Left ventricle myocardium superior (tissue), 1 donor: Measurements from ENCODE around the gene TSPAN15. TPM values are rescaled to one million over a fixed set of nuclear protein-coding genes. Genes with fewer than 3 reads are reported as not detected.

Experiments
- ATAC-seq: fragments of 200-7000 bp; cut with Tn5 transposase; one replicate; pipeline ENCODE4 v1.9.1; 2020; ENCODE audit warnings: mild to moderate bottlenecking, moderate library complexity
- DNase-seq: peaks from one replicate; pipeline ENCODE4 v3.0.0-alpha.2; 2020
- intact Hi-C: fragments of 100-400 bp; cut with micrococcal nuclease; formaldehyde crosslinking; loops from one replicate; pipeline ENCODE4 v1.11.0; 2022
- total RNA-seq: library from RNA; stranded (reverse); fragmentation: NEBNext Ultra II Directional; extraction: Animal tissue kit (Norgen Biotek cat#: 25700); gene quantifications from one replicate; pipeline ENCODE4 v1.2.1, GENCODE V29; 2021
- donor health status: DM: no; HTN: yes; CAD: no; lungs with severe emphysema.

Gene TSPAN15
- total RNA-seq, 1 donor from 2014 or later: 8.3 TPM

DNA sequence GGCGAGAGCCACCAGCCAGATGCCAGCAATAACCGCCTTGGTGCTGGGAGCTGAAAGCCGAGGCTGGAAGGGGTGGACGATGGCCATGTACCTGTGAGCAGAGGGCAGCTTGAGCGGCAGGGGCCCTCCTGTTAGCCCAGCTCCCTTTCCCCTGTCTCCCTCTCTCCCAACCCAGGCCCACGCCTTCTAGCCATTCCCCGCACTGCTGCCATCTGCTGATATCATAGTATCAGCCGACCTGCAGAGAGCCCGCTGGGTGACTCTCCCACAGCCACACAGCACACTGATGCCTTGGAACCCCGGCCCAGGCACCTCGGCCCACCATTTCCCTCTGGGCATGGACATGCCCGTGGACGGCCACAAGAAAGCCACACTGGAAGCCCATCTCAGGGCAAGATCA lies 36.2 kb upstream of the TSPAN15 start:
- ATAC-seq (no peak), DNase-seq (no peak)
- intact Hi-C loops: no loop called here

DNA sequence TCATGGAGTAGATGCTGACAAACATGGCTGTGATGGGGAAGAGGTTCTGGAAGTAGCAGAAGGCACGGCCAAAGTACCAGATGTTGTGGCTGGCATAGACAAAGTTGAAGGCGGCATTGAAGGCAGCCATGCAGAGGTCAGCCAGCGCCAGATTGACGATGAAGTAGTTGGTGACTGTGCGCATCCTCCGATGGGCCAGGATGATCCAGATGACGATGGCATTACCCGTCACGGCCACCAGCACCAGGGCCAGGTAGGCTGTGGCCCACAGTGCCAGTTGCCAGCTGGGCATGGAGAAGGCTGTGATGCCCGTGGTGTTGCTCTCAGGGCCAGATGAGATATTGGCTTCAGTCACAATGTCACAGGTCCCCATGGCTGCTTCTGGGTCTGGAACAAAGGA lies 35.3 kb upstream of the TSPAN15 start:
- intact Hi-C loops: no loop called here
- no peak for DNase-seq
- no peak for ATAC-seq

DNA sequence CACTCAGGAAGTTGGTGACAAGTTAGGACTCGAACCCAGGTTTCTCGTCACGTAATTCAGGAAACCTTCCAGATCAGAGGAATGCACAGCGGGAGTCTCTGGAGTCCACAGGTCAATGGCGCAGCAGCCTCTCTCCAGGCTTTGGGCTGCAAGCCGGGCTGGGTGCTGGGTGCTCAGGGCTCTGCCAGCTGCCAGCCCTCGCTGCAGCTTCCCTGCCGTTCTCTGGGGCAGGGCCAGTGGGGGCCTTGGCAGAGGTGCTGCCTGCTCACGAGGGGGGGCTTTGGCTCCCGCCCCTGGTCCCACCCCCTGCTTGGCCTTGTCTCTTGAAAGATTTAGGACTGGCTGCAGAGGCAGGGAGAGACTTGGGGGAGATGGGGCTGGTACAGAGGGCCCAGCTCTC lies 34.6 kb upstream of the TSPAN15 start, which contains the start of gene TACR2:
Gene TACR2, minus strand, starts transcription at position 224 of the 400 bp plus-strand sequence. CDS start 595 bp downstream, outside the sequence.
- intact Hi-C loops: no loop called here
- DNase-seq (no peak), ATAC-seq (no peak)

DNA sequence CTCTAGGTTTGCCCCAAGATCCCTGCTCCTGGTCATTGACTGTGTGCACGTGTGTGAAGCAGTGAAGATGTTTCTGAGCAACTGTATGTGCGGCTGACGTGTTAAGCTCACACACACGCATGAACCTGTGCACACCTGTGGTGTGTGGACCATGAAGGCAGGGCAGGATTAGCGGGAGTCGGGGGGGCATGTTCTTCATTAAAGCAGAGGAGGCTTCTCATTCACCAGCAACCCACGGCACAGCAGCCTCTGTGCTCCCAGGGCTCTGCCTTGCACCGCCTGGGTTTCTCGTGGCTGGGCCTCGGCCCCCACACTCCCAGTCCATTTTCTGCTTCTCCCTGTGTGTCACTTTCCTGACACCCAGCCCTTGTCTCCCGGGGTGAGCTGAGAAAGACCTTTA lies 33.7 kb upstream of the TSPAN15 start:
- intact Hi-C loops: no loop called here
- no peak for DNase-seq

DNA sequence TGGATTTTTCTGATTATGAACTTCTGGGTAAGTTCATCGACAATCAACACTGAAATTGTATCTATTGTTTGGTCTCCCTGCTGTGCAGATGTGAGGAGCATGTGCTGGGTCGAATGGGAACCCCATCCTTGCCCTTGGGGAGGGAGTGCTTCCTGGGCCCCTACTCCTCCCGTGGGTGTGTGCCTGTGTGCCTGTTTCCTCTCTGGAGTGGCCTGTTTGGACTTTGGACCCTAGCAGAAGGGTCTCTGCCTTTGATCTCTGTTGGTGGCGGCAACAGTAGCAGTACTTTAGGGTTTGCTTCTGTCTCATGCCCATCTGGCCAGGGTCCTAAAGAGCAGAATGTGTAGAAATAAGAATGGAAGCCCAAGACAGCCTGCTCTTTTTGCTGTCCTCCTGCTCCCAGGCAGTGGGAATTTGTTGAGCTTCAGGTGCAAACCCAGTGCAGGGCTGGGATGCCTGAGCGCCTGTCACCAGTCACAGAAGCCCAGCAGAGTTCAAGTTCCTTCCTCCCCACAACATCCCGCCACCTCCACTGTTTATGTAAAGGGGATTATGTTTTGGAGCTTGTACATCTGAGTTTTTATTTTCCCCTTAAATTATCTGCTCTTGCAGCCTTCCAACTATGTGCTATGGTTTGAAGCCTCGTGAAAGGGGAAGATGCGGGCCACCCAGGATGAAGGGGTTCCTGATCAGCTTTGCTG lies 33.1 kb upstream of the TSPAN15 start:
- no peak for DNase-seq
- ATAC-seq: no peak
- intact Hi-C loops: no loop called here

More for the DNA sequence above, 33.7 kb upstream of the TSPAN15 start:
- ATAC-seq: no peak

DNA sequence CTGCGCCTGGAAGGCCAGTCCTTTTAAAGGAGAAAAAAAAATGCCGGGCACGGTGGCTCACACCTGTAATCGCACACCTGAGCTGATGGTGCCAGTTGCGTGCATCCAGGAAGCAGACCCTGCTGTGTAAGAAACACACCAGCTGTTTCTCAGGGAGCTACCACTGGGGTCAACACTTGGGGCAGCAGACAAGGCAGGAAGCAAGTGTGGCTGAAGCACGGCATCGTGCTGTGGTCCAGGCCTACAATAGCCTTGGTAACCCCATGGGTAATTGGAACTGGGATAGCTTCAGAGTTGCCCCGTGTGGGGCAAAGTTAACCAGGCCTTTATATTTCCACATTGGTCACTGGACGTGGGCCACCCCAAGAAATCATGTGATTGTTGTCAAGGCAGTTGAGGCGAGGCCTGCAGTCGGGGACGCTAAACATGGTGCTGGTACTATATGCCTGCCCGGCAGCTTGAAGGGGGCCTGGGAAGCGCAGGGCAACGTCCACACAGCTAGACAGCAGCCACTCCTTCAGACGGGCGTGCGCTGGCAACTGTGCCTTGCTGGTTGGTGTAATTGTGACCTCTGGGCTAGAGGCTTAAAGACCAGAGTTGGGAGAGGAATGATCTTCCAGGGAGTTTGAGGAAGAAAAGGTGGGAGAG lies 32.0 kb upstream of the TSPAN15 start:
- intact Hi-C loops: no loop called here
- DNase-seq (no peak), ATAC-seq (no peak)

DNA sequence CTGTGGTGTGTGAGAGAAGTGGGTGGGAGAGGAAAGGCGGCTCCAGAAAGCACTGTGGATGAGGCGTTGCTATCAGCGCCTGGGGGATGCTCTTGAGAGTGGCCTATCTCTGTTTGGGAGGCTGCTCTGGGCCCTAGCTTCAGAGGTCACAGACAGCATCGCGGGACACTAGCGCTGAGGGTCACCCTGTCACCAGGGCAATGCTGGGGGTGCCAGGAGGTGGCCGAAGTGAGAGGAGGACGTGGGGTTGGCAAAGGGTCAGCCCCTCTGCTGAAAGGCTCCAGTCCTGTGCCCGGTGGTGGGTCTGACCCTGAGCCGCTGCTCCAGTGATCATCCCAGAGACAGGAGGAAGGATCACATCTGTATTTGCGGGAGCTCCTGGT lies 31.5 kb upstream of the TSPAN15 start:
- intact Hi-C loops: no loop called here
- ATAC-seq (no peak), DNase-seq (no peak)

DNA sequence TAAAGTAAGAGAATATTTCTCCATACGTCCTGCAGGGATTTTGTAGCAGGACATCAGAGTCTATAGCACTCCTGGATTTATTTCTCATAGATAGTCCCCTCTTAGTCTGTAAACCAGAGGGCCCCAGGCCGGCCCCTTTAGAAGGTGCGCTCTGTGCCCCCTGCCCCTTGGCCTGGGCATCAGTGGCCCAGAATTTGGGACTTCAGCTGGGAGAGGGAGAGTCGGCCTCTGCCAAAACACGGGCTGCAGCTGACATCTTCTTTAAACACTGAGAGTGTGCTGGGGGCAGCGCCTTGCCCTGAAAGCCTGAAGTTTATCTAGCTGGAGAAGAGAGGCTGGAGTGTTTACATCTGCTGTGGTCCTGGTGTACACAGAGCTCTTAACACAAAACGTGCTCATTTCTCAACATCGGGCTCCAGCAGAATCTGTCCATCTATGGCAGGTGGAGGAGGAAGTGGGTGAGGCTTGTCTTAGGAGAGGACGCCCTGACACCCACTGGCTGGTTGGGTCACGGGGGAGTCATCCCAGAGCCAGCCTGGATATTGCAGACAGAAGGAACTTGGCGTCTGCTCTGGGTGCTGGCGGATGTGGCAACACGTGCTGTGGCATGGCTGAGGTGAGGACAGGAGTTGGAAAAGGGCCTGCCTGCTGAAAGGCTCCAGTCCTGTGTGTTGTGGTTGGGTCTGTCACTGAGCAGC lies 29.5 kb upstream of the TSPAN15 start:
- intact Hi-C loops: no loop called here
- peak; percentile 95 for ATAC-seq

DNA sequence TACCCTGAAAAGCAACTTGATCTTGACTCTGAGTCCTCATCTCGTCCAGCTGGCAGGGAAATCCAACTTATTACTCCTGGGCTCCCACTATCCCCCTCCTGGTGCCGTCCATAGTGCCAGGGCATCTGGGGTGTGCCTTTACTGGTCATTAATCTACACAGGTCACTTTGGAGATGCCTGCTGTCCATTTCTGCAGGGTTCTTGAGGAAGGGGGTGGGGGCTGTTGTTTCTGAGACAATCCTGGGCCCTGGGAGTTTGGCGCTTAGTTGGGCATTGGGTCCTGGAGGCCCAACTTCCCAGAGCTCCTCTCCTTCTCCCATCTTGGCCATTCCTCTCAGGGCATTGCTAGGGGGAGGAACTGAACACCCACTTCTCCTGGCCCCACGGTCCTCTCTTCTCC lies 28.6 kb upstream of the TSPAN15 start:
- intact Hi-C loops: no loop called here
- DNase-seq (no peak), ATAC-seq (no peak)

More for the DNA sequence above, 29.5 kb upstream of the TSPAN15 start:
- DNase-seq: peak; percentile 87

DNA sequence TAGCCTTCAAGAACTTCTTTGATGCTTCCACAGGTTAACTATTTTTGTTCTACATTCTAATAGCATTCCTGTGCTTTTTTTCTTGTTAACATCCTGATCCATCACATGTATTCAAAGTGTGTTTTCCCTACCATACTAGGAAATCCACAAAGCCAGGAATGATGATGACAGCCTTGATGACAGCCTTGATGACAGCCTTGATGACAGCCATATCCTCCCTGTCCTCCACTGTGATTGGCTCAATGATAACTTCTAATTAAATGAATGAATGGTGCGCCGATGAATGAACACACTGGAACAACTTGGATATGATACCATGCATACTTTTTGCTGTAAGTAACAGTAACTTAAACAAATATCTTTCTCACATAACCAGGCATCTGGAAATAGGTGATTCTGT lies 26.2 kb upstream of the TSPAN15 start:
- no peak for ATAC-seq
- intact Hi-C loops: loop anchor here (5.0 kb wide), 1 partner anchor 212 kb away; no protein-coding TSS in a partner anchor

DNA sequence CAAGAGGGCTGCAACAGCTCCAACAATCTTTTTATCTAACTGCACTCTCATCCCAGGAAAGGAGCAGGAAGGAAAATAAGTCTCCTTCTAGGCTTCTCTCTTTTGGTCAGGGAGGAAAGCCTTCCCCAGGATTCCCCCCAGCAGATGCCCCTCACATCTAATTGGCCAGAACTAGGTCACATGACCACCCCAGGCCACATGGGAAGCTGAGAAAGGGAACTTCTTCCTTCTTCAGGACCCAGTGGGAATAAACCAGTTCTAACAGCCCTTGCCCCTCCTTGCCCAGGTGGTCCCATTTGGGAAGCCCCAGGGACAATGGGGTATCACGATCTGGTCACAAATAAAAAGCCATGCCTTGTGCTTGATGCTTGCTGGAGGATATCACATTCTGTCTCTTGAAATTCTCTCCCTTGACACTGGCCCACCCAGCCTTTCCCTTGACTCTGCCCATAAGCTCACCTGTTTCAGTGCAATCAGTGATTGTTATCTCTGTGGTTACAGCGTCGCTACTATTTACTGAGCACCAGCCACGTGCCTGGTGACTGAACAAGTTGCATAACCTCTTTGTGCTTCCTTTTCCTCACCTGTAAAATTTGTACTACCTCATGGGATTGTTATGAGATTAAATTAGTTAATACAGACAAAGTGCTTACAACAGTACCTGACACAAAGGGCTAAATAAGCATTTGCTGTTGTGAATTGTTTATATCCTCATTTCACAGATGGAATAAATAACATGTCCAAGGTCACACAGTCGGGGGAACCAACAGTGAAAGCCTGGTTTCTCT lies 25.6 kb upstream of the TSPAN15 start:
- intact Hi-C loops: loop anchor here (5.0 kb wide), 1 partner anchor 212 kb away; no protein-coding TSS in a partner anchor
- no peak for DNase-seq
- ATAC-seq: no peak

More for the DNA sequence above, 26.2 kb upstream of the TSPAN15 start:
- no peak for DNase-seq

DNA sequence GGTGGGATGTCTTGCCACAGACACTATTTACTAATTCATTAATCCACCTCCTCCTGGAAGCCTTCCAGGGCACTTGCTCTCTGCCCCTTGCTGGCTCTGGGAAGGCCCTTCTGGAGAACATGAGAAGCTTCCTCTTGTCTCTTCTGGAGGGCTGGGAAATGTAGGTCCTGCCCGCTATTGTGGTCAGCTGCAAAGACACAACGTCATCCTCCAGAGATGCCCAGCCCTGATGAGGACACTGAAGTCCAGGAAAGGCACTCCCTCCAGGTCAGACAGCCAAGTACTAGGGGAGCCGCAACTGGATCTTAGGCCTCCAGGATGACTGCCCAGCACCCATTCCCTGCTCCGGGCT lies 24.9 kb upstream of the TSPAN15 start:
- ATAC-seq: no peak
- intact Hi-C loops: loop anchor here (5.0 kb wide), 1 partner anchor 211 kb away; no protein-coding TSS in a partner anchor

DNA sequence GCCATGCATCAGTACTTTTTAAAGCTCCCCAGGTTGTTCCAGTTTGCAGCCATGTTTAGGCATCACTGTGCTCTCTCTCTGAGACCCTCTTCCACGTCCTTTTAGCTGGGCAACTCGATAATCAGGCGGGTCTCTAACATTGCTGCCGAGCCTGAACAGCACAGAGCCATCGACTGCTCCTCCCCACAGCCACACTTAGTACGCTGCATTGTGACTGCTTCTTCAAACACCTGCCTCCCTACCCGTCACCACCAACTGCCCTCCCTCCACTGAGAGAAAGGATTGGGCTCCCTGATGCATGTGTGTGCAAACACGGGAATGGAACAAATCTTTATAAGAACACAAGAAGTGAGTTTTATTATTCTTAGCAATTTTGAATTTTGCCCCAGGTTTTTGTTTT lies 23.1 kb upstream of the TSPAN15 start:
- DNase-seq: no peak
- ATAC-seq: no peak
- intact Hi-C loops: loop anchor here (5.0 kb wide), 1 partner anchor 209 kb away; no protein-coding TSS in a partner anchor

More for the DNA sequence above, 24.9 kb upstream of the TSPAN15 start:
- DNase-seq: no peak

DNA sequence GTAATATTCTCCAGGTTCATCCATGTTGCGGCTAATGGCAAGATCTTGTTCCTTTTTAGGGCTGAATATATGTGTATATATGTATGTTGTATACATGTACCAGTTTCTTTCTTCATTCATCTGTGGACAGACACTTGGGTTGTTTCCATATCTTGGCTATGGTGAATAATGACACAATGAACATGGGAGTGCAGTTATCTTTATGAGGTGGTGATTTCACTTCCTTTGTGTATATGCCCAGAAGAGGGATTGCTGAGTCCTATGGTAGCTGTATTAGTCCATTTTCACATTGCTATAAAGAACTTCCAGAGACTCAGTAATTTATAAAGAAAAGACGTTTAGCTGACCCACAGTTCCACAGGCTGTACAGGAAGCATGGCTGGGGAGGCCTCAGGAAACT lies 17.1 kb upstream of the TSPAN15 start:
- ATAC-seq (no peak), DNase-seq (no peak)
- intact Hi-C loops: loop anchor here (5.0 kb wide), 1 partner anchor 73 kb away; no protein-coding TSS in a partner anchor

DNA sequence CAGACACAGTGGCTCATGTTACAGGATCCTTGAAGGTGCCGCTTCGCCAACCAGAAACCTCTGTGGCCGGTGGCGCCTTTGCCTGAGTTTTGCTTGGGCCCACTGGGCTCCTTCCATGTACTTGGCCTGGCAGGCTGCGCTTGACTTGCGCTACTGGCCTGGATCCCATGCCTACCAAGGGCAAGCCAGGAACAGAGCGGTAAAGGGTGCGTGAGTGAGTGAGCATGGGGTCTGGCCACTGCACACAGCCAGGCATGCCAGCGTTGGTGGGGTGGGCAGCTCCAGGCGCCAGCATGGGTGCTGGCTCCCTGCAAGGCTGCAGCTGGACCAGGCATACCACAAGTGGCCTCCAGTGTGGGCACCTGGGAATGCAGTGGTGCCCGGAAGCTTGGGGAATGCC lies 16.3 kb upstream of the TSPAN15 start:
- ATAC-seq (no peak), DNase-seq (no peak)
- intact Hi-C loops: loop anchor here (5.0 kb wide), 1 partner anchor 72 kb away; no protein-coding TSS in a partner anchor

DNA sequence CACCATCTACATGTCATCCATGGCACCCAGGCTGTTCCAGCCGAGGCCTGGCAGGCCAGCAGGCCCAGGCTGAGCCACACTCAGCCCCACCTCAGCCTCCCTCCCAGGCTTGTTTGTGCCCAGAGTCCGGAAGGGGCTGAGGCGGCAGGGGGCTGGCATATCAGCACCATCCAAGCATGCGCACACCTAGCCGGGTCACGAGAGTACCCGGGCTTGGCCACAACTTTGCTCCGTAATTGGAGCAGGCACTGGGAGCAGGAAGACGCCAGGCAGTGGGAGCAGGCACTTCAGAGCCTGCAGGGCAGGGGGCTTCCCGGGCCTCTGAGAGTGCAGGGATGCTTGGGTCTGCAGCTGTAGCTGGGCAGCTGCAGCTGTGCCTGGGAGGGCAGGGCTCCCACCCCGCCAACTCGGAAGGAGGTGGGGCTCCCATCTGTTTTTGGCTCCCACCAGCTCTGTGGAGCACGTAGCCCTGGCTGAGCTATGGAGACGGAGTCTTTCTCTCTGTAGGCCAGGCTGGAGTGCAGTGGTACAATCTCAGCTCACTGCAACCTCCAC lies 15.2 kb upstream of the TSPAN15 start:
- intact Hi-C loops: no loop called here
- ATAC-seq (no peak), DNase-seq (no peak)

DNA sequence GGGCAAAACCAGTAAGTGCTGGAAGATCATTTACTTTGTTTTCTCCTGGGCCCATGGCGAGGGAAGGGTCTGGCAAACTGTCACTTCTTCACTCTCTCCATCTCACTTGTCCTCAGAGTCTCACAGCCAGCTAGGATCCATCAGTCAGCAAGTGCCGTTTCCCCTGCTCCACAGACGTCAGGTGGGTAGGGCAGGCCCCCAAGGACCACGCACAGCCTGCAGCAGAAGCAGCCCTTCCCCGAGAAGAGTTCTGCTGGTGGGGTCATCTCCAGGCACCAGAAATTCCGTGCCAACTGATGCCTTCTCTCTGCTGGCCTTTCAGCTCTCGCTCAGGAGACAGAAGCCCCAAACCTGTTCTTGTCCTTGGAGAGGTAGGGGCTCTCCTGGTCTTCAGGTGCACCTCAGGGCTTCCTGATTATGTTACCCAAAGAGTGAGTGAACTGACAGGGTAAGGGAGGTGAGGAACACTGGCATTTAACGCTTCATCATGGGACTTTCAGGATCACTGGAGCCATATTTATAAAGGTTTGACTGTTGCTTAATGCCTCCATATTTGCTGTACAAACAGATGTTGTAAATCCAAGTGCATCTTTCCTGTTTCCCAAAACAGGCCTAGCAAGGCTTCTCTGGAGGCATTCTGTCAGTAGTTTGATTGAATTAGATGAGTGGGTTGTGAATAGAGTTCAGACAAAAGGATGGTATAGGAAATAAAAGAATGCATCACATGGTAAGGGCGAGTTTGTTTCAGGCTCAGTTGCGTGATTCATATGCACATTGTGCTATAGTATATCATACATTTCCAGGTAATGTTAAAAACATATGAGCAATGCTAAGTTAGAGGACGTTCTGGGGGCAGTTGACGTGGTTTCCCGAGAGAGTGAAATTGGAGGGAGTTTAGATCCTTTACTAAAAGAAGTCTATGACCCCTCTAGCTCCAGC lies 13.7 kb upstream of the TSPAN15 start:
- ATAC-seq (no peak), DNase-seq (no peak)
- intact Hi-C loops: no loop called here
